Measurements from ENCODE around the gene FOXP1. TPM values are rescaled to one million over a fixed set of nuclear protein-coding genes. Genes with fewer than 3 reads are reported as not detected.

Gene FOXP1
- polyA plus RNA-seq, 1 donor (not counting 4 experiments of a cell fraction or from before 2014, with no cell fraction given), result 14.6 TPM

- Histone ChIP-seq H3K4me2 (ENCODE audit: control insufficient read depth, extremely low read depth, insufficient read depth, low read depth, low read length) (no peak overlapping the region), H4K20me1 (ENCODE audit: control insufficient read depth, extremely low read depth, insufficient read depth, low read length) (no peaks in the 10 kb centered on the region), H3K27me3 (ENCODE audit: control insufficient read depth, extremely low read depth, insufficient read depth, low read length) (no peaks in the 10 kb centered on the region), H3K4me3 (ENCODE audit: control insufficient read depth in 2 of 3, extremely low read depth in 1 of 3, insufficient read depth in 2 of 3, low read depth in 1 of 3, low read length in 3 of 3) (no peak overlapping the region), H3K4me1 (ENCODE audit: control insufficient read depth, extremely low read depth, insufficient read depth, low read length) (peaks cover 60% of the 10 kb centered on the region), H3K79me2 (ENCODE audit: control insufficient read depth, insufficient read depth, low read length) (no peaks in the 10 kb centered on the region), H3K9me3 (ENCODE audit: control insufficient read depth, low read depth, low read length) (no peaks in the 10 kb centered on the region), H3K9ac (ENCODE audit: control insufficient read depth, extremely low read depth, insufficient read depth, low read length) (no peak overlapping the region), H3K9me1 (ENCODE audit: control insufficient read depth, extremely low read depth, insufficient read depth, low read length) (no peaks in the 10 kb centered on the region), H2AFZ (ENCODE audit: control insufficient read depth, low read length) (no peak overlapping the region), H3K36me3 (ENCODE audit: control insufficient read depth in 2 of 2, extremely low read depth in 1 of 2, insufficient read depth in 2 of 2, low read length in 2 of 2) (no peaks in the 10 kb centered on the region), H3K27ac (ENCODE audit: control insufficient read depth, insufficient read depth, low read length) (no peak overlapping the region)
- TF ChIP-seq EZH2 (IDR thresholded peaks at IDR 0.05; ENCODE audit: low read length), result no peak
- no peak for TF ChIP-seq CTCF (optimal IDR thresholded peaks at IDR 0.05 in 1 of 3, IDR thresholded peaks at IDR 0.05 in 1 of 3, conservative IDR thresholded peaks at IDR 0.05 in 1 of 3; ENCODE audit: extremely low read depth in 1 of 3, insufficient read depth in 2 of 3, low read length in 3 of 3)
- DNase-seq (ENCODE audit: low read depth, low spot score), result no peak
- no peak for FAIRE-seq
- dilution Hi-C loops (cut with MboI; ENCODE audit: extremely low pct_ligation_motif_present, low sequenced_read_pairs), result no loop called here
Measured at GRCh38 chr3:71446260-71446659, 137.3 kb downstream of the FOXP1 start.

- peak overlapping the region; percentile 62 for H2AFZ ChIP-seq (ENCODE audit: control insufficient read depth, low read length)
- H3K4me3 ChIP-seq (ENCODE audit: control insufficient read depth in 2 of 3, extremely low read depth in 1 of 3, insufficient read depth in 2 of 3, low read depth in 1 of 3, low read length in 3 of 3), result peak overlapping the region in 1 of 3 experiments; percentile 2
- no peaks in the 10 kb centered on the region for H4K20me1 ChIP-seq (ENCODE audit: control insufficient read depth, extremely low read depth, insufficient read depth, low read length)
- FAIRE-seq (peak; percentile 70), DNase-seq (ENCODE audit: low read depth, low spot score) (no peak)
- H3K27me3 ChIP-seq (ENCODE audit: control insufficient read depth, extremely low read depth, insufficient read depth, low read length), result no peaks in the 10 kb centered on the region
- H3K27ac ChIP-seq (ENCODE audit: control insufficient read depth, insufficient read depth, low read length), result peak overlapping the region; percentile 92
- no peaks in the 10 kb centered on the region for H3K9me1 ChIP-seq (ENCODE audit: control insufficient read depth, extremely low read depth, insufficient read depth, low read length)
- no peaks in the 10 kb centered on the region for H3K9me3 ChIP-seq (ENCODE audit: control insufficient read depth, low read depth, low read length)
- no peak for TF ChIP-seq CTCF (optimal IDR thresholded peaks at IDR 0.05 in 1 of 3, IDR thresholded peaks at IDR 0.05 in 1 of 3, conservative IDR thresholded peaks at IDR 0.05 in 1 of 3; ENCODE audit: extremely low read depth in 1 of 3, insufficient read depth in 2 of 3, low read length in 3 of 3)
- no peak for TF ChIP-seq EZH2 (IDR thresholded peaks at IDR 0.05; ENCODE audit: low read length)
- H3K9ac ChIP-seq (ENCODE audit: control insufficient read depth, extremely low read depth, insufficient read depth, low read length), result peak overlapping the region; percentile 32
- H3K79me2 ChIP-seq (ENCODE audit: control insufficient read depth, insufficient read depth, low read length), result no peaks in the 10 kb centered on the region
- dilution Hi-C loops (cut with MboI; ENCODE audit: extremely low pct_ligation_motif_present, low sequenced_read_pairs), result no loop called here
- H3K36me3 ChIP-seq (ENCODE audit: control insufficient read depth in 2 of 2, extremely low read depth in 1 of 2, insufficient read depth in 2 of 2, low read length in 2 of 2), result no peaks in the 10 kb centered on the region
- peak overlapping the region; percentile 75 for H3K4me2 ChIP-seq (ENCODE audit: control insufficient read depth, extremely low read depth, insufficient read depth, low read depth, low read length)
- peaks cover 68% of the 10 kb centered on the region for H3K4me1 ChIP-seq (ENCODE audit: control insufficient read depth, extremely low read depth, insufficient read depth, low read length)
Measured at GRCh38 chr3:71444861-71445259, 138.7 kb downstream of the FOXP1 start.

Data from keratinocyte (primary cell).